K562 (cell line): ENCODE data around the gene ZC3H12A. TPM values are rescaled to one million over a fixed set of nuclear protein-coding genes. Genes with fewer than 3 reads are reported as not detected.

Source experiments
- CBX5 ChIP-seq: IDR thresholded peaks from 2 replicates; pipeline ENCODE4 v1.6.1; 2014; ENCODE audit warnings: low read depth, borderline replicate concordance
- CREM ChIP-seq: IDR thresholded peaks from 2 replicates; pipeline ENCODE4 v1.6.1; 2014; ENCODE audit warnings: antibody characterized with exemption, low read depth
- CTCF ChIP-seq, 3 experiments: IDR thresholded peaks in 2 of 3; conservative IDR thresholded peaks in 1 of 3; 2 replicates each; pipeline ENCODE4 v1.5.1; 2011 to 2012; ENCODE audit warnings: low read length in 3 of 3, mild to moderate bottlenecking in 3 of 3, control low read depth in 2 of 3, improper control_type of control experiment in 1 of 3, inconsistent platforms in 1 of 3, low read depth in 1 of 3, mixed read lengths in 1 of 3, moderate library complexity in 1 of 3; ENCODE audit not compliant: insufficient read depth in 2 of 3
- EGR1 ChIP-seq: fragments of 450-650 bp; conservative IDR thresholded peaks from 2 replicates; pipeline ENCODE4 v1.6.1; 2017; ENCODE audit warnings: mild to moderate bottlenecking
- KDM5B ChIP-seq: fragments of 200-600 bp; sonication (generic); IDR thresholded peaks from 2 replicates; pipeline ENCODE4 v1.6.1; 2012; ENCODE audit warnings: low read depth, mild to moderate bottlenecking, moderate library complexity, low read length, control low read depth, inconsistent platforms; ENCODE audit not compliant: insufficient replicate concordance
- NCOA4 ChIP-seq: fragments of 450-650 bp; IDR thresholded peaks from 2 replicates; pipeline ENCODE4 v1.6.1; 2018; ENCODE audit warnings: mild to moderate bottlenecking; ENCODE audit not compliant: partially characterized antibody
- NFIX ChIP-seq: fragments of 250-450 bp; sonication (Bioruptor Pico); IDR thresholded peaks from 2 replicates; pipeline ENCODE4 v1.4.0; 2020; ENCODE audit warnings: low read depth, mild to moderate bottlenecking, moderate library complexity
- PHF8 ChIP-seq: fragments of 200-600 bp; sonication (generic); IDR thresholded peaks from 2 replicates; pipeline ENCODE4 v1.6.1; 2012; ENCODE audit warnings: mixed run types, mild to moderate bottlenecking, inconsistent platforms, low read length, moderate library complexity, borderline replicate concordance
- POLR2A ChIP-seq: fragments of 450-650 bp; conservative IDR thresholded peaks from 2 replicates; pipeline ENCODE4 v1.6.1; 2016
- SMARCA4 ChIP-seq: fragments of 450-650 bp; IDR thresholded peaks from 2 replicates; pipeline ENCODE4 v1.6.1; 2016
- TBP ChIP-seq: optimal IDR thresholded peaks from 2 replicates; pipeline ENCODE3; 2011; ENCODE audit warnings: low read depth, low read length, improper control_type of control experiment
- ZKSCAN3 ChIP-seq: fragments of 250-450 bp; sonication (Bioruptor Pico); IDR thresholded peaks from 2 replicates; pipeline ENCODE4 v1.4.0; 2020
- ZNF408 ChIP-seq: fragments of 250-450 bp; sonication (Bioruptor Pico); IDR thresholded peaks from 2 replicates; pipeline ENCODE4 v1.4.0; 2020; ENCODE audit warnings: low read depth, mild to moderate bottlenecking, moderate library complexity
- ZNF583 ChIP-seq: fragments of 250-450 bp; sonication (Bioruptor Pico); IDR thresholded peaks from 2 replicates; pipeline ENCODE4 v1.4.0; 2020
- polyA plus RNA-seq, 8 experiments: library from polyadenylated mRNA; depleted of rRNA in 4 of 8; stranded (reverse) in 5 of 8; unstranded in 3 of 8; fragments of >200 nt; fragmentation: Nextera tagmentation in 2 of 8; fragmentation: Illumina TruSeq in 1 of 8; extraction: Ambion mirVana in 2 of 8; extraction: Trizol in 1 of 8; gene quantifications; 2 replicates each; pipeline versions ENCODE4 v1.2.1 to v1.2.3, GENCODE V29; 2011 to 2014; ENCODE audit warnings: inconsistent platforms in 1 of 8, missing spikeins in 1 of 8
- total RNA-seq, 7 experiments: library from RNA; depleted of rRNA in 6 of 7; stranded (reverse); fragments of >200 nt in 6 of 7; fragmentation: Illumina TruSeq in 2 of 7; extraction: Trizol in 2 of 7; gene quantifications; 2 replicates each; pipeline versions ENCODE4 v1.2.1 to v1.2.3, GENCODE V29; 2011 to 2021; ENCODE audit warnings: low replicate concordance in 1 of 7
- TF ChIP-seq, protein P1 (sequence below): sonication (generic); formaldehyde crosslinking; IDR thresholded peaks from 2 replicates; pipeline ENCODE4 v1.4.0; 2020; ENCODE audit warnings: mild to moderate bottlenecking, missing genetic modification reagents
- TF ChIP-seq, protein P2 (sequence below): fragments of 250-450 bp; sonication (Bioruptor Pico); IDR thresholded peaks from 2 replicates; pipeline ENCODE4 v1.8.0; 2021; ENCODE audit warnings: mild to moderate bottlenecking, moderate library complexity
- TF ChIP-seq, protein P3 (sequence below): fragments of 450-650 bp; IDR thresholded peaks from 2 replicates; pipeline ENCODE4 v1.6.1; 2017; ENCODE audit warnings: antibody characterized with exemption, mild to moderate bottlenecking
- TF ChIP-seq, protein P4 (sequence below): fragments of 250-450 bp; sonication (Bioruptor Pico); IDR thresholded peaks from 2 replicates; pipeline ENCODE4 v1.5.0; 2020; ENCODE audit warnings: mild to moderate bottlenecking, borderline replicate concordance

The ZC3H12A gene
- total and polyA plus RNA-seq, 9 of the 15 experiments (the other 6 are each of a cell fraction or from before 2014, with no cell fraction given): 0.14 to 9.4 (median 6.7) TPM

GRCh38 chr1:37458551-37458950 is 15.8 kb upstream of the ZC3H12A start (continued):
- TF ChIP-seq, protein P1, sequence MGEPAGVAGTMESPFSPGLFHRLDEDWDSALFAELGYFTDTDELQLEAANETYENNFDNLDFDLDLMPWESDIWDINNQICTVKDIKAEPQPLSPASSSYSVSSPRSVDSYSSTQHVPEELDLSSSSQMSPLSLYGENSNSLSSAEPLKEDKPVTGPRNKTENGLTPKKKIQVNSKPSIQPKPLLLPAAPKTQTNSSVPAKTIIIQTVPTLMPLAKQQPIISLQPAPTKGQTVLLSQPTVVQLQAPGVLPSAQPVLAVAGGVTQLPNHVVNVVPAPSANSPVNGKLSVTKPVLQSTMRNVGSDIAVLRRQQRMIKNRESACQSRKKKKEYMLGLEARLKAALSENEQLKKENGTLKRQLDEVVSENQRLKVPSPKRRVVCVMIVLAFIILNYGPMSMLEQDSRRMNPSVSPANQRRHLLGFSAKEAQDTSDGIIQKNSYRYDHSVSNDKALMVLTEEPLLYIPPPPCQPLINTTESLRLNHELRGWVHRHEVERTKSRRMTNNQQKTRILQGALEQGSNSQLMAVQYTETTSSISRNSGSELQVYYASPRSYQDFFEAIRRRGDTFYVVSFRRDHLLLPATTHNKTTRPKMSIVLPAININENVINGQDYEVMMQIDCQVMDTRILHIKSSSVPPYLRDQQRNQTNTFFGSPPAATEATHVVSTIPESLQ (CRISPR knock-in tag): no peak
- no peak for TF ChIP-seq POLR2A
- no peak for TF ChIP-seq CBX5
- peak; percentile 23 to 51 (median 43); a peak in 5 of 6 replicates for TF ChIP-seq CTCF (IDR thresholded peaks at IDR 0.05 in 2 of 3, conservative IDR thresholded peaks at IDR 0.05 in 1 of 3; ENCODE audit: insufficient read depth in 2 of 3, low read depth in 1 of 3, low read length in 3 of 3)
- no peak for TF ChIP-seq TBP
- TF ChIP-seq, protein P2, sequence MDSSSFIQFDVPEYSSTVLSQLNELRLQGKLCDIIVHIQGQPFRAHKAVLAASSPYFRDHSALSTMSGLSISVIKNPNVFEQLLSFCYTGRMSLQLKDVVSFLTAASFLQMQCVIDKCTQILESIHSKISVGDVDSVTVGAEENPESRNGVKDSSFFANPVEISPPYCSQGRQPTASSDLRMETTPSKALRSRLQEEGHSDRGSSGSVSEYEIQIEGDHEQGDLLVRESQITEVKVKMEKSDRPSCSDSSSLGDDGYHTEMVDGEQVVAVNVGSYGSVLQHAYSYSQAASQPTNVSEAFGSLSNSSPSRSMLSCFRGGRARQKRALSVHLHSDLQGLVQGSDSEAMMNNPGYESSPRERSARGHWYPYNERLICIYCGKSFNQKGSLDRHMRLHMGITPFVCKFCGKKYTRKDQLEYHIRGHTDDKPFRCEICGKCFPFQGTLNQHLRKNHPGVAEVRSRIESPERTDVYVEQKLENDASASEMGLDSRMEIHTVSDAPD (CRISPR knock-in tag): no peak
- no peak for TF ChIP-seq SMARCA4
- TF ChIP-seq NFIX (CRISPR knock-in tag): no peak
- TF ChIP-seq, protein P3, sequence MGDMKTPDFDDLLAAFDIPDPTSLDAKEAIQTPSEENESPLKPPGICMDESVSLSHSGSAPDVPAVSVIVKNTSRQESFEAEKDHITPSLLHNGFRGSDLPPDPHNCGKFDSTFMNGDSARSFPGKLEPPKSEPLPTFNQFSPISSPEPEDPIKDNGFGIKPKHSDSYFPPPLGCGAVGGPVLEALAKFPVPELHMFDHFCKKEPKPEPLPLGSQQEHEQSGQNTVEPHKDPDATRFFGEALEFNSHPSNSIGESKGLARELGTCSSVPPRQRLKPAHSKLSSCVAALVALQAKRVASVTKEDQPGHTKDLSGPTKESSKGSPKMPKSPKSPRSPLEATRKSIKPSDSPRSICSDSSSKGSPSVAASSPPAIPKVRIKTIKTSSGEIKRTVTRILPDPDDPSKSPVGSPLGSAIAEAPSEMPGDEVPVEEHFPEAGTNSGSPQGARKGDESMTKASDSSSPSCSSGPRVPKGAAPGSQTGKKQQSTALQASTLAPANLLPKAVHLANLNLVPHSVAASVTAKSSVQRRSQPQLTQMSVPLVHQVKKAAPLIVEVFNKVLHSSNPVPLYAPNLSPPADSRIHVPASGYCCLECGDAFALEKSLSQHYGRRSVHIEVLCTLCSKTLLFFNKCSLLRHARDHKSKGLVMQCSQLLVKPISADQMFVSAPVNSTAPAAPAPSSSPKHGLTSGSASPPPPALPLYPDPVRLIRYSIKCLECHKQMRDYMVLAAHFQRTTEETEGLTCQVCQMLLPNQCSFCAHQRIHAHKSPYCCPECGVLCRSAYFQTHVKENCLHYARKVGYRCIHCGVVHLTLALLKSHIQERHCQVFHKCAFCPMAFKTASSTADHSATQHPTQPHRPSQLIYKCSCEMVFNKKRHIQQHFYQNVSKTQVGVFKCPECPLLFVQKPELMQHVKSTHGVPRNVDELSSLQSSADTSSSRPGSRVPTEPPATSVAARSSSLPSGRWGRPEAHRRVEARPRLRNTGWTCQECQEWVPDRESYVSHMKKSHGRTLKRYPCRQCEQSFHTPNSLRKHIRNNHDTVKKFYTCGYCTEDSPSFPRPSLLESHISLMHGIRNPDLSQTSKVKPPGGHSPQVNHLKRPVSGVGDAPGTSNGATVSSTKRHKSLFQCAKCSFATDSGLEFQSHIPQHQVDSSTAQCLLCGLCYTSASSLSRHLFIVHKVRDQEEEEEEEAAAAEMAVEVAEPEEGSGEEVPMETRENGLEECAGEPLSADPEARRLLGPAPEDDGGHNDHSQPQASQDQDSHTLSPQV: no peak
- no peak for TF ChIP-seq NCOA4
- TF ChIP-seq PHF8: no peak
- no peak for TF ChIP-seq EGR1
- no peak for TF ChIP-seq KDM5B
- TF ChIP-seq, protein P4, sequence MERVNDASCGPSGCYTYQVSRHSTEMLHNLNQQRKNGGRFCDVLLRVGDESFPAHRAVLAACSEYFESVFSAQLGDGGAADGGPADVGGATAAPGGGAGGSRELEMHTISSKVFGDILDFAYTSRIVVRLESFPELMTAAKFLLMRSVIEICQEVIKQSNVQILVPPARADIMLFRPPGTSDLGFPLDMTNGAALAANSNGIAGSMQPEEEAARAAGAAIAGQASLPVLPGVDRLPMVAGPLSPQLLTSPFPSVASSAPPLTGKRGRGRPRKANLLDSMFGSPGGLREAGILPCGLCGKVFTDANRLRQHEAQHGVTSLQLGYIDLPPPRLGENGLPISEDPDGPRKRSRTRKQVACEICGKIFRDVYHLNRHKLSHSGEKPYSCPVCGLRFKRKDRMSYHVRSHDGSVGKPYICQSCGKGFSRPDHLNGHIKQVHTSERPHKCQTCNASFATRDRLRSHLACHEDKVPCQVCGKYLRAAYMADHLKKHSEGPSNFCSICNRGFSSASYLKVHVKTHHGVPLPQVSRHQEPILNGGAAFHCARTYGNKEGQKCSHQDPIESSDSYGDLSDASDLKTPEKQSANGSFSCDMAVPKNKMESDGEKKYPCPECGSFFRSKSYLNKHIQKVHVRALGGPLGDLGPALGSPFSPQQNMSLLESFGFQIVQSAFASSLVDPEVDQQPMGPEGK: no peak
- TF ChIP-seq CREM: 0 out of 2 replicates have a peak, but pooled peaks have one; percentile 7
- TF ChIP-seq ZNF583 (CRISPR knock-in tag): no peak
- no peak for TF ChIP-seq ZNF408
- no peak for TF ChIP-seq ZKSCAN3
